K562 (cell line): ENCODE data around the gene ARHGEF7. TPM values are rescaled to one million over a fixed set of nuclear protein-coding genes. Genes with fewer than 3 reads are reported as not detected.

Experiments
- ATAC-seq: fragments of 200-7000 bp; cut with Tn5 transposase; 3 replicates; pipeline ENCODE4 v1.9.1; 2020; ENCODE audit warnings: moderate library complexity
- BruUV-seq: library from RNA; stranded (reverse); fragments of 400-500 nt; replicated peaks from 2 replicates; lab custom pipeline; 2021; lab: Mats Ljungman, UMichigan
- CTCF ChIA-PET: fragments of 300-600 bp; formaldehyde crosslinking; extraction: SDS; loops from one replicate; lab custom pipeline; 2021; ENCODE audit warnings: low intra/inter-chr PET ratio; lab: Yijun Ruan, JAX
- POLR2A ChIA-PET: fragments of 300-600, 350-650 bp; sonication (Branson Sonifier 250); formaldehyde crosslinking; extraction: SDS; loops from one replicate; lab custom pipeline; 2021; ENCODE audit warnings: antibody characterized with exemption, inconsistent platforms; lab: Yijun Ruan, JAX
- DNase-seq, 4 experiments: peaks; one replicate each; pipeline versions ENCODE4 v3.0.0 to v3.0.0-alpha.2; 2011 to 2018; ENCODE audit warnings: low spot score in 3 of 4, mixed read lengths in 3 of 4; ENCODE audit errors: extremely low read depth in 1 of 4
- FAIRE-seq: peaks from 2 replicates; lab custom pipeline; 2011; peaks lifted over from hg19 to GRCh38; lab: Jason Lieb, UNC
- H2AFZ ChIP-seq: 2 replicates; pipeline ENCODE4 v1.6.0; 2011; ENCODE audit warnings: low read depth, low read length, control low read depth, inconsistent platforms
- H3K27ac ChIP-seq: fragments of 200-600 bp; 3 replicates; pipeline ENCODE4 v1.8.0; 2011; ENCODE audit warnings: low read depth, mild to moderate bottlenecking, control low read depth, inconsistent platforms, low read length, moderate library complexity, mixed read lengths; ENCODE audit errors: extremely low read depth
- H3K27me3 ChIP-seq, 2 experiments: fragments of 300-600 bp in 1 of 2; 2 replicates in 1 of 2; 3 replicates in 1 of 2; pipeline versions ENCODE4 v1.6.0 to v1.8.0; 2011; ENCODE audit warnings: inconsistent platforms in 2 of 2, low read length in 2 of 2, mild to moderate bottlenecking in 1 of 2, mixed read lengths in 1 of 2, moderate library complexity in 1 of 2; ENCODE audit not compliant: control insufficient read depth in 2 of 2, insufficient read depth in 2 of 2
- H3K36me3 ChIP-seq: fragments of 300-600 bp; 3 replicates; pipeline ENCODE4 v1.8.0; 2011; ENCODE audit warnings: mild to moderate bottlenecking, low read length, inconsistent platforms; ENCODE audit not compliant: control insufficient read depth, insufficient read depth
- H3K4me1 ChIP-seq, 2 experiments: fragments of 200-600 bp in 1 of 2; replicated peaks in 1 of 2; 2 replicates in 1 of 2; 3 replicates in 1 of 2; pipeline versions ENCODE4 v1.5.1 to v1.8.0; 2011; ENCODE audit warnings: inconsistent platforms in 2 of 2, low read length in 2 of 2, mild to moderate bottlenecking in 1 of 2, mixed read lengths in 1 of 2, moderate library complexity in 1 of 2; ENCODE audit not compliant: control insufficient read depth in 2 of 2, insufficient read depth in 2 of 2
- H3K4me2 ChIP-seq: 2 replicates; pipeline ENCODE4 v1.6.1; 2011; ENCODE audit warnings: low read length, control low read depth, inconsistent platforms, mixed read lengths; ENCODE audit not compliant: insufficient read depth
- H3K4me3 ChIP-seq: fragments of 200-600 bp; sonication (generic), shearing (Covaris generic); 2 replicates; pipeline ENCODE4 v1.5.1; 2016; ENCODE audit warnings: control low read depth, inconsistent platforms
- H3K79me2 ChIP-seq: fragments of 200-600 bp; 3 replicates; pipeline ENCODE4 v1.8.0; 2011; ENCODE audit warnings: low read length, inconsistent platforms; ENCODE audit not compliant: control insufficient read depth, insufficient read depth
- H3K9ac ChIP-seq, 2 experiments: 2 replicates each; pipeline versions ENCODE4 v1.6.0 to v1.6.1; 2011; ENCODE audit warnings: low read depth in 2 of 2, low read length in 2 of 2, control low read depth in 1 of 2, inconsistent platforms in 1 of 2, mild to moderate bottlenecking in 1 of 2, mixed read lengths in 1 of 2; ENCODE audit not compliant: insufficient read depth in 1 of 2
- H3K9me1 ChIP-seq: one replicate; pipeline ENCODE4 v1.6.0; 2011; ENCODE audit warnings: inconsistent platforms, mild to moderate bottlenecking, low read length, moderate library complexity; ENCODE audit not compliant: control insufficient read depth, insufficient read depth
- H3K9me3 ChIP-seq: replicated peaks from 2 replicates; pipeline ENCODE4 v1.5.1; 2011; ENCODE audit warnings: low read depth, low read length, inconsistent platforms; ENCODE audit not compliant: control insufficient read depth, insufficient read depth
- H4K20me1 ChIP-seq: replicated peaks from 2 replicates; pipeline ENCODE4 v1.6.1; 2011; ENCODE audit warnings: low read length, inconsistent platforms, mixed read lengths; ENCODE audit not compliant: control insufficient read depth, insufficient read depth
- BCL6 ChIP-seq: fragments of 250-450 bp; sonication (Bioruptor Pico); IDR thresholded peaks from 2 replicates; pipeline ENCODE4 v1.4.0; 2020
- GTF2A2 ChIP-seq: IDR thresholded peaks from 2 replicates; pipeline ENCODE4 v1.6.1; 2016; ENCODE audit warnings: mild to moderate bottlenecking, missing genetic modification characterization, missing compliant biosample characterization
- HEY1 ChIP-seq: fragments of 250-450 bp; sonication (Bioruptor Pico); IDR thresholded peaks from 2 replicates; pipeline ENCODE4 v1.5.0; 2020; ENCODE audit warnings: mild to moderate bottlenecking, moderate library complexity, borderline replicate concordance
- HMGN3 ChIP-seq: IDR thresholded peaks from 2 replicates; pipeline ENCODE4 v1.6.1; 2011; ENCODE audit warnings: borderline replicate concordance, low read depth, mild to moderate bottlenecking, mixed read lengths, low read length; ENCODE audit not compliant: insufficient read length; ENCODE audit errors: extremely low read depth
- KAT8 ChIP-seq: fragments of 450-650 bp; IDR thresholded peaks from 2 replicates; pipeline ENCODE4 v1.6.1; 2016; ENCODE audit warnings: low read depth, mild to moderate bottlenecking
- OTX1 ChIP-seq: fragments of 450-650 bp; formaldehyde crosslinking; IDR thresholded peaks from 2 replicates; pipeline ENCODE4 v1.4.0; 2022; ENCODE audit warnings: mild to moderate bottlenecking
- PCBP1 ChIP-seq: fragments of 200-400 bp; formaldehyde crosslinking; IDR thresholded peaks from 2 replicates; pipeline ENCODE4 v1.6.1; 2018; ENCODE audit warnings: mild to moderate bottlenecking, low read depth, low read length; ENCODE audit not compliant: poor library complexity, severe bottlenecking
- PHTF2 ChIP-seq: fragments of 250-450 bp; sonication (Bioruptor Pico); IDR thresholded peaks from 2 replicates; pipeline ENCODE4 v1.5.0; 2021; ENCODE audit warnings: mild to moderate bottlenecking
- TEAD1 ChIP-seq, 2 experiments: fragments of 450-650 bp in 1 of 2; sonication (generic) in 1 of 2; formaldehyde crosslinking; IDR thresholded peaks; 2 replicates each; pipeline versions ENCODE4 v1.4.0 to v1.8.0; 2020 to 2022; ENCODE audit warnings: mild to moderate bottlenecking in 2 of 2, missing genetic modification reagents in 1 of 2
- VEZF1 ChIP-seq: fragments of 200-800 bp; sonication (Bioruptor generic); IDR thresholded peaks from 2 replicates; pipeline ENCODE4 v1.6.1; 2017; ENCODE audit warnings: missing genetic modification characterization, missing compliant biosample characterization
- ZNF639 ChIP-seq, 2 experiments: fragments of 200-800 bp in 1 of 2; sonication (Bioruptor generic) in 1 of 2; sonication (generic) in 1 of 2; formaldehyde crosslinking in 1 of 2; IDR thresholded peaks in 1 of 2; conservative IDR thresholded peaks in 1 of 2; 2 replicates each; pipeline versions ENCODE4 v1.5.0 to v1.6.1; 2016 to 2020; ENCODE audit warnings: missing compliant biosample characterization in 1 of 2, missing genetic modification characterization in 1 of 2, missing genetic modification reagents in 1 of 2
- ZNF717 ChIP-seq: fragments of 250-450 bp; sonication (Bioruptor Pico); IDR thresholded peaks from 2 replicates; pipeline ENCODE4 v1.5.0; 2021
- ZSCAN29 ChIP-seq: fragments of 450-650 bp; IDR thresholded peaks from 2 replicates; pipeline ENCODE4 v1.6.1; 2017
- WGBS: fragments of 100-300 bp; shearing (Covaris generic); methylation state at CpG from one replicate; pipeline ENCODE4 v1.1.6; 2016; ENCODE audit warnings: low coverage, mixed read lengths; ENCODE audit not compliant: insufficient coverage; ENCODE audit errors: missing lambda C conversion rate; 5-methylcytosine and 5-hydroxymethylcytosine counted together
- in situ Hi-C: fragments of 300-500 bp; cut with MboI; formaldehyde crosslinking; loops from 4 replicates; pipeline ENCODE4 v1.15.0; 2018; ENCODE audit warnings: inconsistent platforms, mixed read lengths
- intact Hi-C: fragments of 100-400 bp; cut with micrococcal nuclease; formaldehyde crosslinking; loops from 2 replicates; pipeline ENCODE4 v1.14.2; 2022
- polyA plus RNA-seq, 8 experiments: library from polyadenylated mRNA; depleted of rRNA in 4 of 8; stranded (reverse) in 5 of 8; unstranded in 3 of 8; fragments of >200 nt; fragmentation: Nextera tagmentation in 2 of 8; fragmentation: Illumina TruSeq in 1 of 8; extraction: Ambion mirVana in 2 of 8; extraction: Trizol in 1 of 8; gene quantifications; 2 replicates each; pipeline versions ENCODE4 v1.2.1 to v1.2.3, GENCODE V29; 2011 to 2014; ENCODE audit warnings: inconsistent platforms in 1 of 8, missing spikeins in 1 of 8
- total RNA-seq, 7 experiments: library from RNA; depleted of rRNA in 6 of 7; stranded (reverse); fragments of >200 nt in 6 of 7; fragmentation: Illumina TruSeq in 2 of 7; extraction: Trizol in 2 of 7; gene quantifications; 2 replicates each; pipeline versions ENCODE4 v1.2.1 to v1.2.3, GENCODE V29; 2011 to 2021; ENCODE audit warnings: low replicate concordance in 1 of 7
- TF ChIP-seq, protein P1 (sequence below): fragments of 150-350 bp; IDR thresholded peaks from 2 replicates; pipeline ENCODE4 v1.6.1; 2014; ENCODE audit warnings: low read depth, mild to moderate bottlenecking, low read length, borderline replicate concordance
- TF ChIP-seq, protein P2 (sequence below), 2 experiments: fragments of 450-650 bp in 1 of 2; sonication (generic) in 1 of 2; formaldehyde crosslinking in 1 of 2; IDR thresholded peaks in 1 of 2; conservative IDR thresholded peaks in 1 of 2; 2 replicates each; pipeline versions ENCODE4 v1.6.1 to v1.8.1; 2016 to 2023; ENCODE audit warnings: mild to moderate bottlenecking in 2 of 2, moderate library complexity in 2 of 2, inconsistent platforms in 1 of 2, missing genetic modification reagents in 1 of 2

The ARHGEF7 gene
- total and polyA plus RNA-seq, 9 of the 15 experiments (the other 6 are each of a cell fraction or from before 2014, with no cell fraction given) = 2.1 to 26.8 (median 17.5) TPM

DNA sequence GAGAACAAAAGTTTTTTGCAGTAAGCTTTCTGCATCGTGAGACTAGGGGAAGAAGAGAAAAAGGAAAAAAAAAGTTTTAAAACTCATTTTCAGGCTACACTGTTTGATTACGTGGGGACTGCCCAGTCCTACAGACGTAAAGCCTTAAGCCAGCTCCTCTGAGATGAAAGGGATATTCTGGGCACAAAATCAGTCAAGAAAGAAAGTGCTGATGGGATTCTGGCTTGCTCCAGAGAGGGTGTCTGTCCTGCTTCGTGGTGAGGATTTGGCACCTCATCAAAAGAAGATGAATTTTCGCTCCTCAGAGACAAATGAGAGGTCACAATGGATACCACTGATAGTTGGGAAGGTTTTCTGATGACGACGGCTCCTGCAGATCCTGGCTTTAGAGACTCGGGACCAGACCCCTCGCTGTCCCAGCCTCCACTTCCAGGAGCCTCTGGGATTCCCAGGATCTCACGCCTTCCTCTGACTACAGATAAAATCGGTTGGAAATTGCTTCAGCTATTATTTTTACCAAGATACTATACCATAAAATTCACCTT, 215.0 kb downstream of the ARHGEF7 start:
- H3K4me3 ChIP-seq = no peak overlapping the region
- no peak overlapping the region for H2AFZ ChIP-seq
- no peaks in the 10 kb centered on the region for H3K79me2 ChIP-seq
- in situ Hi-C loops = no loop called here
- BruUV-seq = no TSS peak
- no peaks in the 10 kb centered on the region for H3K36me3 ChIP-seq
- no peak overlapping the region for H3K9ac ChIP-seq
- H3K9me1 ChIP-seq = no peaks in the 10 kb centered on the region
- ChIA-PET CTCF (no interaction called here), POLR2A (no interaction called here)
- no peak overlapping the region for H3K27ac ChIP-seq
- no peaks in the 10 kb centered on the region for H3K9me3 ChIP-seq
- 0% methylated on average over 10 of the region's 11 CpGs for WGBS
- ATAC-seq (no peak), DNase-seq (no peak), FAIRE-seq (no peak)
- intact Hi-C loops = no loop called here
- H3K4me1 ChIP-seq = no peaks in the 10 kb centered on the region
- H3K27me3 ChIP-seq = peaks cover 3 to 52% of the 10 kb centered on the region in 2 experiments
- H3K4me2 ChIP-seq = no peak overlapping the region
- no peaks in the 10 kb centered on the region for H4K20me1 ChIP-seq
- no peak for TF ChIP-seq HEY1 (CRISPR knock-in tag)
- TF ChIP-seq OTX1 (CRISPR knock-in tag) = no peak
- TF ChIP-seq ZNF639 (CRISPR knock-in tag; conservative IDR thresholded peaks at IDR 0.05 in 1 of 2, IDR thresholded peaks at IDR 0.05 in 1 of 2) = no peak
- no peak for TF ChIP-seq VEZF1 (CRISPR knock-in tag)
- TF ChIP-seq PCBP1 = no peak
- TF ChIP-seq GTF2A2 (tag) = no peak
- no peak for TF ChIP-seq TEAD1 (CRISPR knock-in tag; IDR thresholded peaks at IDR 0.05)
- TF ChIP-seq, protein P1, sequence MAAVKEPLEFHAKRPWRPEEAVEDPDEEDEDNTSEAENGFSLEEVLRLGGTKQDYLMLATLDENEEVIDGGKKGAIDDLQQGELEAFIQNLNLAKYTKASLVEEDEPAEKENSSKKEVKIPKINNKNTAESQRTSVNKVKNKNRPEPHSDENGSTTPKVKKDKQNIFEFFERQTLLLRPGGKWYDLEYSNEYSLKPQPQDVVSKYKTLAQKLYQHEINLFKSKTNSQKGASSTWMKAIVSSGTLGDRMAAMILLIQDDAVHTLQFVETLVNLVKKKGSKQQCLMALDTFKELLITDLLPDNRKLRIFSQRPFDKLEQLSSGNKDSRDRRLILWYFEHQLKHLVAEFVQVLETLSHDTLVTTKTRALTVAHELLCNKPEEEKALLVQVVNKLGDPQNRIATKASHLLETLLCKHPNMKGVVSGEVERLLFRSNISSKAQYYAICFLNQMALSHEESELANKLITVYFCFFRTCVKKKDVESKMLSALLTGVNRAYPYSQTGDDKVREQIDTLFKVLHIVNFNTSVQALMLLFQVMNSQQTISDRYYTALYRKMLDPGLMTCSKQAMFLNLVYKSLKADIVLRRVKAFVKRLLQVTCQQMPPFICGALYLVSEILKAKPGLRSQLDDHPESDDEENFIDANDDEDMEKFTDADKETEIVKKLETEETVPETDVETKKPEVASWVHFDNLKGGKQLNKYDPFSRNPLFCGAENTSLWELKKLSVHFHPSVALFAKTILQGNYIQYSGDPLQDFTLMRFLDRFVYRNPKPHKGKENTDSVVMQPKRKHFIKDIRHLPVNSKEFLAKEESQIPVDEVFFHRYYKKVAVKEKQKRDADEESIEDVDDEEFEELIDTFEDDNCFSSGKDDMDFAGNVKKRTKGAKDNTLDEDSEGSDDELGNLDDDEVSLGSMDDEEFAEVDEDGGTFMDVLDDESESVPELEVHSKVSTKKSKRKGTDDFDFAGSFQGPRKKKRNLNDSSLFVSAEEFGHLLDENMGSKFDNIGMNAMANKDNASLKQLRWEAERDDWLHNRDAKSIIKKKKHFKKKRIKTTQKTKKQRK = no peak
- no peak for TF ChIP-seq BCL6 (CRISPR knock-in tag)
- no peak for TF ChIP-seq ZSCAN29
- TF ChIP-seq, protein P2, sequence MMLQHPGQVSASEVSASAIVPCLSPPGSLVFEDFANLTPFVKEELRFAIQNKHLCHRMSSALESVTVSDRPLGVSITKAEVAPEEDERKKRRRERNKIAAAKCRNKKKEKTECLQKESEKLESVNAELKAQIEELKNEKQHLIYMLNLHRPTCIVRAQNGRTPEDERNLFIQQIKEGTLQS (IDR thresholded peaks at IDR 0.05) = no peak
- TF ChIP-seq, protein P2 (CRISPR knock-in tag; conservative IDR thresholded peaks at IDR 0.05) = no peak
- TF ChIP-seq PHTF2 = no peak
- no peak for TF ChIP-seq ZNF717
- TF ChIP-seq KAT8 = no peak
- TF ChIP-seq HMGN3 = no peak
